VCaP (cell line): Measurements from ENCODE around the gene PIK3CA.
A peak's percentile ranks its signal among the peaks of the same experiment; 100 is the strongest.
"Not testable (repeated sequence)": the region's sequence is repeated elsewhere in the genome, so short reads cannot be mapped to it uniquely, and the experiment has no call there.

ENCODE experiments used
- H3K27ac ChIP-seq: fragments of 450-650 bp; 2 replicates; pipeline ENCODE4 v1.5.1; 2017
- TF ChIP-seq, protein P1 (sequence below): fragments of 450-650 bp; conservative IDR thresholded peaks from 2 replicates; pipeline ENCODE4 v1.5.1; 2017; ENCODE audit warnings: mild to moderate bottlenecking, moderate library complexity

Gene PIK3CA

DNA sequence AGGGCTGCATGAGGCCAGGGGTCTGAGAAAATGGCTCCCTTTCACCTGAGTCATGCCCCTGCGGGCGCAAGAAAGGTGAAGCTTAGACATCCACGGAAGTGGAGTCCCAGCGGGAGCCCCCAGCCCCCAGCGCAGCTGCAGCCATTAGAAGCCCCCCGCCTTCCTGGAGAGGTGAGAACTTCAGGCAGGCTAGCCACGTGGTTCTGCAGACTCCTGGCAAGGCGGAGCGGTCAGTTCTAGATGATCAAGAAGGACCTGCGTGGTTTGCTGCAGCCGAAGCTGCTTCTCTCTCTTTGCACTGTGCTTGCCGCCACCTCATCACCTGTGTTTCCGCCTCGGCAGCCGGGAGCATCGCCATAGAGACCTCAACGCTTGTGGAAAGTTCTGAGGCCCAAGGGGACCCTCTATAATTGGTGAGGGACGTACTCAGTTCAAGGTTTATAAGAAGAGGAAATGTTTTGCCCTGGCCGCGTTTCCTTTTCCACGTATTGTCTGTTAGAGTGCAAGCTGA is 118.6 kb downstream of the PIK3CA start:
- TF ChIP-seq, protein P1, sequence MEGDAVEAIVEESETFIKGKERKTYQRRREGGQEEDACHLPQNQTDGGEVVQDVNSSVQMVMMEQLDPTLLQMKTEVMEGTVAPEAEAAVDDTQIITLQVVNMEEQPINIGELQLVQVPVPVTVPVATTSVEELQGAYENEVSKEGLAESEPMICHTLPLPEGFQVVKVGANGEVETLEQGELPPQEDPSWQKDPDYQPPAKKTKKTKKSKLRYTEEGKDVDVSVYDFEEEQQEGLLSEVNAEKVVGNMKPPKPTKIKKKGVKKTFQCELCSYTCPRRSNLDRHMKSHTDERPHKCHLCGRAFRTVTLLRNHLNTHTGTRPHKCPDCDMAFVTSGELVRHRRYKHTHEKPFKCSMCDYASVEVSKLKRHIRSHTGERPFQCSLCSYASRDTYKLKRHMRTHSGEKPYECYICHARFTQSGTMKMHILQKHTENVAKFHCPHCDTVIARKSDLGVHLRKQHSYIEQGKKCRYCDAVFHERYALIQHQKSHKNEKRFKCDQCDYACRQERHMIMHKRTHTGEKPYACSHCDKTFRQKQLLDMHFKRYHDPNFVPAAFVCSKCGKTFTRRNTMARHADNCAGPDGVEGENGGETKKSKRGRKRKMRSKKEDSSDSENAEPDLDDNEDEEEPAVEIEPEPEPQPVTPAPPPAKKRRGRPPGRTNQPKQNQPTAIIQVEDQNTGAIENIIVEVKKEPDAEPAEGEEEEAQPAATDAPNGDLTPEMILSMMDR = no peak

DNA sequence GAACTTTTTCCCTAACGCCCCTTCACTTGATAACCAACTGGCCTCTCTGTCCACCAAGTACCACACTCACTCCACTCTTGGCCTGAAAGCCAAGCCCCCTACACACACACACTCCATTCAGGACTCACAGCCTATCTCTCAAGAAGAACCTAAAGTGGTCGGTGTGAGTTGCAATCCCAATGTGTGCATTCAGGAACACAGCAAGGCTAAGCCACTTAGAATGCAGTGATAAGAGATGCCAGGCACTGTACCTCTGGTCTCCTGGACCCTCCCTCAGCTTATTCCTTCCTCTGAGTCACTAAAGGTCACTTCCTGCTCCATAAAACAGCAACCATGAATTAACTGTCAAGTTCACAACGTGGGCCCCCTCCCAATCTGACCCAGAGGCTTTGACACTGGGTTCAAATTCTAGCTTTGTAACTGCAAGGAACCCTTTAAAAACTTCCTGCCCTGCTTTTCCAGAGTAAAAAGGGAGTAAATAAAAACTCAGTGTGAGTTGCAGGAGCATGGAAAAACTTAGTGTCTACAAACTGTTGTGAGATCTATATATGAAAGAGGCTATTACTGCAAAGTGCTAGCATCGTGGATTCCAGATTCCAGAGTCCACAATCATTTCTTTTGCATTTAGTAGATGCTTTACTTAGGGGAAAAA is 120.4 kb downstream of the PIK3CA start:
- H3K27ac ChIP-seq = no peak overlapping the region
- TF ChIP-seq, protein P1 = no peak

More for the DNA sequence above, 118.6 kb downstream of the PIK3CA start:
- H3K27ac ChIP-seq = no peak overlapping the region

DNA sequence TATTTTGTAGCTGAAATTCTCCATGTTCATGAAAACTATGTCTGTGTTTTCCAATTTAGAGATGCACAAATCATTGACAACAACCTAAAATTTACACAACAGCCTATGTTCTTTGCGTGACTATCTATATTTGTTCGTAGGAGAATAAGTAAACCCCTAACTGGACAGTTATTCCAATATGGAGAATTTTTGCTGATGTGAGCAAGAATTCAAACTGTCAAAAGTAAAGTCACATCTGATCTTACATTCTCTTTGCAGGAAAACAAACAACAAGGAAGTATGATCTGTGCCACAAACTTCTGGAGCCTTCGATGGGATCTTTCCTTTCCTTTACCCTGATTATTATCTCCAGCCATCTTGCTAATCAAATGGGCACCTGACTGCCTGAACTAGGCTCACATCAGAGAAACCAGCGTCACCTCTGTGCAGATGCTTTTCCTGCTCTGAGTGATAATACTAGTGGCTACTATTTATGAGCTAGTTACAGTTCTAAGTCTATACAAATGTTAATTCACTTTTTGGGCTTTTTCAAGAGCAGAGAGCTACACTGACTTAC is 121.1 kb downstream of the PIK3CA start:
- no peak overlapping the region for H3K27ac ChIP-seq
- TF ChIP-seq, protein P1 = no peak

DNA sequence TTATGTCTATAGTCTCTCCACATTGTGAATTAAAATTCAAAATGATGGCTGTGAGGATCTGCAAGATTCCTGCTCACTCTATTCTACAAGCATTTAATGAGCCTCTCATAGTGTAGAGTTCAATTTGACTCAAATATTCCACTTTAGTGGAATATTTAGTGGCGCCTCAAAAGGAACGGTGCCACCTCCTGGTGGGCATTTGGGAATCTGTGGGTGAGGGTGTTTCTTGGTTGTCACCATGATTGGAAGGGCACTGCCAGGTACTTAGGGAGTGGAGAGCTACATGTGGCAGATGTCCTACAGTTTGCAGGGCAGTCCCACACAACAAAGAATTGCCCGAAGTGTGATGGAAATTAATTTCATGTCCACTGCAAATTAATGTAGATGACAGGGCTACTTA is 124.2 kb downstream of the PIK3CA start:
- no peak overlapping the region for H3K27ac ChIP-seq
- TF ChIP-seq, protein P1 = peak; percentile 16; the same call in 1 of the 2 replicates

DNA sequence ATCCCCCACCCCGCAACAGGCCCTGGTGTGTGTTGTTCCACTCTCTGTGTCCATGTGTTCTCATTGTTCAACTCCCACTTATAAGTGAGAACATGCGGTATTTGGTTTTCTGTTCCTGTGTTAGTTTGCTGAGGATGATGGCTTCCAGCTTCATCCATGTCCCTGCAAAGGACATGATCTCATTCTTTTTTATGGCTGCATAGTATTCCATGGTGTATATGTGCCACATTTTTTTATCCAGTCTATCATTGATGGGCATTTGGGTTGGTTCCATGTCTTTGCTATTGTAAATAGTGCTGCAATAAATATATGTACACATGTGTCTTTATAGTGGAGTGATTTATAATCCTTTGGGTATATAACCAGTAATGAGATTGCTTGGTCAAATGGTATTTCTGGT is 126.3 kb downstream of the PIK3CA start:
- not testable (repeated sequence) for H3K27ac ChIP-seq

DNA sequence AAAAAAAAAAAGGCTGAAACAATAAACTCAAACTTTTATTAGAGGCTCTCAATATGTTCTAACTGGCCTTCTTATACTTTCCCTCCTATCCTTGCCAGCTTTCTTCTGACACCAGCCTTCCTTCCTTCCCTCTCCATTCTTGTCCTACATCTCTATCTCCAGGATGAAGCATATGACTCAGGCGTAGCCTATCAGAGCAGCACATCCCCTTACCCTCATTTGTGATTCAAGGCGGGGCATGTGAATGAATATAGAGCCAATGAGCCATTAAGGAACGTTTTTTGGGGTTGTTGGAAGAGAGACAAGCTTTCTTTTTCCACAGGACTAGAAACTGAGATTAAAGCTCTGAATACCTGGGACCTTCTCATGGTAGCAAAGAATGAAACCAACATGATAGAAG is 127.8 kb downstream of the PIK3CA start:
- no peak overlapping the region for H3K27ac ChIP-seq

DNA sequence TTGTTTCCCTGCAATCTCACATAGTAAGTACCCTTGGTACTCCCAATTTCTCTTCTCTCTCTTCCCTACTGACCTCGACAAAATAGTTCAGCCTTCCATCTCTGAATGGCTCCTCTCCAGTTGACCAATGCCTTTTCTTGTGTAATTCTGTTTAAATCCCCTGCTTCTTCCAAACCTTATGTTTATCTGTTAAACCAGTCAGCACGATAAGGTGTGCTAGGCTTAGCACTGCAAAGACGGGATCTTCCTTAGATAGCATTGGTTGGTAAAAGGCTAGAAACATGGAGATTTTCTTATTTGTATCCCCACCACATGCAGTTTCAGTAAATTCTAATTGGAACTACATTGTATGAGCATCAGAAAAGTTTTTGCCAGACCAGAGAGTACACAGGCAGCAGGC is 128.6 kb downstream of the PIK3CA start:
- TF ChIP-seq, protein P1 = no peak

More for the DNA sequence above, 127.8 kb downstream of the PIK3CA start:
- TF ChIP-seq, protein P1 = no peak

DNA sequence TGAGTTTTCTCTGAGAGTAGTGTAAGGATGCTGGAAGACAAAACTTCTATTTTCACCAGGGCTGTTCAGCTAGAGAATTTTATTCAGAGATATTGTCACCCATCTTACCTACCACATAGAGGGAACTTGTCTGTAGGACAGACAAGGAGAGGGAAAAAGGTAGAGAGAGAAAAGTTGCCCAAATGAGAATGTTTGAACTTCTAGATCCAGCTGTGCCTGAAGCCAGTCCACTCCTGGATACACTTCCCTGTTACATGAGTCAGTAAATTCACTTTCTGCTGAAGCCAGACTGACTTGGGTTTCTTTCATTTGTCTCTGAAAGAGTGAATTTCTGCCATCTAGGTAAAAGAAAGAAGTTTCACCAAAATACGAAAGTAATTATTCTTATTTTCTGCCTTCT is 130.0 kb downstream of the PIK3CA start:
- TF ChIP-seq, protein P1 = no peak
- no peak overlapping the region for H3K27ac ChIP-seq

More for the DNA sequence above, 128.6 kb downstream of the PIK3CA start:
- no peak overlapping the region for H3K27ac ChIP-seq
